ENCODE results near the gene ATP8B3. TPM values are rescaled to one million over a fixed set of nuclear protein-coding genes. Genes with fewer than 3 reads are reported as not detected.

Gene ATP8B3
- total RNA-seq, 2 experiments from 2014 or later, result 7.9 to 8.4 TPM

GRCh38 chr19:1823539-1824251, 11.6 kb upstream of the ATP8B3 start:
- Mint-ChIP-seq H3K4me3 (no peak overlapping the region), H3K27ac (no peak overlapping the region), H3K27me3 (no peaks in the 10 kb centered on the region), H3K36me3 (ENCODE audit: low read depth) (peaks cover 21% of the 10 kb centered on the region), H3K9me3 (ENCODE audit: low read depth) (no peaks in the 10 kb centered on the region), H3K4me1 (no peaks in the 10 kb centered on the region)
- POLR2A ChIA-PET, result no interaction called here
- CTCF ChIA-PET, result interaction anchor here (0.6 to 1.0 kb wide), 3 partner anchors 29 to 60 kb away, joined by 3 to 4 read pairs (median 3); no protein-coding TSS in a partner anchor
- ATAC-seq (no peak), DNase-seq (no peak)
- intact Hi-C loops (cut with DNase I, micrococcal nuclease), result no loop called here

- DNase-seq (no peak), ATAC-seq (no peak)
- no peaks in the 10 kb centered on the region for H3K4me1 Mint-ChIP-seq
- peaks cover 21% of the 10 kb centered on the region for H3K36me3 Mint-ChIP-seq (ENCODE audit: low read depth)
- no peaks in the 10 kb centered on the region for H3K27me3 Mint-ChIP-seq
- no peaks in the 10 kb centered on the region for H3K9me3 Mint-ChIP-seq (ENCODE audit: low read depth)
- CTCF ChIA-PET, result no interaction called here
- no peak overlapping the region for H3K27ac Mint-ChIP-seq
- intact Hi-C loops (cut with DNase I, micrococcal nuclease), result no loop called here
- POLR2A ChIA-PET, result no interaction called here
- H3K4me3 Mint-ChIP-seq, result no peak overlapping the region
Observed at GRCh38 chr19:1823020-1823419, 10.9 kb upstream of the ATP8B3 start.

- no peaks in the 10 kb centered on the region for H3K9me3 Mint-ChIP-seq (ENCODE audit: low read depth)
- no peak overlapping the region for H3K27ac Mint-ChIP-seq
- no peaks in the 10 kb centered on the region for H3K27me3 Mint-ChIP-seq
- DNase-seq (no peak), ATAC-seq (no peak)
- ChIA-PET CTCF (interaction anchor here (0.5 kb wide), 1 partner anchor 136 kb away, joined by 4 read pairs; no protein-coding TSS in a partner anchor), POLR2A (no interaction called here)
- no peaks in the 10 kb centered on the region for H3K4me1 Mint-ChIP-seq
- intact Hi-C loops (cut with DNase I, micrococcal nuclease), result no loop called here
- H3K36me3 Mint-ChIP-seq (ENCODE audit: low read depth), result peaks cover 23% of the 10 kb centered on the region
- H3K4me3 Mint-ChIP-seq, result no peak overlapping the region
Observed at GRCh38 chr19:1822210-1822609, 10.1 kb upstream of the ATP8B3 start.

GRCh38 chr19:1819341-1820255, 7.5 kb upstream of the ATP8B3 start:
- no peaks in the 10 kb centered on the region for H3K27me3 Mint-ChIP-seq
- peaks cover 25% of the 10 kb centered on the region for H3K36me3 Mint-ChIP-seq (ENCODE audit: low read depth)
- ATAC-seq (no peak), DNase-seq (no peak)
- H3K9me3 Mint-ChIP-seq (ENCODE audit: low read depth), result no peaks in the 10 kb centered on the region
- CTCF ChIA-PET, result no interaction called here
- no peak overlapping the region for H3K27ac Mint-ChIP-seq
- no peaks in the 10 kb centered on the region for H3K4me1 Mint-ChIP-seq
- H3K4me3 Mint-ChIP-seq, result no peak overlapping the region
- intact Hi-C loops (cut with DNase I, micrococcal nuclease), result no loop called here
- POLR2A ChIA-PET, result no interaction called here

GRCh38 chr19:1818549-1819195, 6.6 kb upstream of the ATP8B3 start:
- CTCF ChIA-PET, result no interaction called here
- Mint-ChIP-seq H3K4me3 (no peak overlapping the region), H3K4me1 (no peaks in the 10 kb centered on the region), H3K27me3 (no peaks in the 10 kb centered on the region), H3K36me3 (ENCODE audit: low read depth) (peaks cover 22% of the 10 kb centered on the region), H3K27ac (no peak overlapping the region), H3K9me3 (ENCODE audit: low read depth) (no peaks in the 10 kb centered on the region)
- POLR2A ChIA-PET, result no interaction called here
- no peak for DNase-seq
- intact Hi-C loops (cut with DNase I, micrococcal nuclease), result no loop called here
- no peak for ATAC-seq

- intact Hi-C loops (cut with DNase I, micrococcal nuclease), result no loop called here
- ChIA-PET CTCF (interaction anchor here (0.6 kb wide), 1 partner anchor 21 kb away, joined by 3 read pairs; no protein-coding TSS in a partner anchor), POLR2A (no interaction called here)
- DNase-seq, result no peak
- no peak for ATAC-seq
- Mint-ChIP-seq H3K36me3 (ENCODE audit: low read depth) (peaks cover 18% of the 10 kb centered on the region), H3K27me3 (no peaks in the 10 kb centered on the region), H3K9me3 (ENCODE audit: low read depth) (no peaks in the 10 kb centered on the region), H3K4me1 (peaks cover 5% of the 10 kb centered on the region), H3K27ac (no peak overlapping the region), H3K4me3 (no peak overlapping the region)
Observed at GRCh38 chr19:1817553-1818179, 5.6 kb upstream of the ATP8B3 start.

GRCh38 chr19:1816530-1817298, 4.6 kb upstream of the ATP8B3 start:
- ATAC-seq (no peak), DNase-seq (no peak)
- peaks cover 16% of the 10 kb centered on the region for H3K36me3 Mint-ChIP-seq (ENCODE audit: low read depth)
- ChIA-PET POLR2A (no interaction called here), CTCF (interaction anchor here (0.8 kb wide), 1 partner anchor 10 kb away, joined by 3 read pairs; no protein-coding TSS in a partner anchor)
- intact Hi-C loops (cut with DNase I, micrococcal nuclease), result no loop called here
- H3K27ac Mint-ChIP-seq, result no peak overlapping the region
- no peak overlapping the region for H3K4me3 Mint-ChIP-seq
- no peaks in the 10 kb centered on the region for H3K27me3 Mint-ChIP-seq
- peaks cover 9% of the 10 kb centered on the region for H3K4me1 Mint-ChIP-seq
- H3K9me3 Mint-ChIP-seq (ENCODE audit: low read depth), result no peaks in the 10 kb centered on the region

- no peak overlapping the region for H3K4me3 Mint-ChIP-seq
- peaks cover 15% of the 10 kb centered on the region for H3K36me3 Mint-ChIP-seq (ENCODE audit: low read depth)
- H3K27me3 Mint-ChIP-seq, result no peaks in the 10 kb centered on the region
- H3K27ac Mint-ChIP-seq, result no peak overlapping the region
- no peaks in the 10 kb centered on the region for H3K9me3 Mint-ChIP-seq (ENCODE audit: low read depth)
- POLR2A ChIA-PET, result no interaction called here
- H3K4me1 Mint-ChIP-seq, result peaks cover 14% of the 10 kb centered on the region
- no peak for DNase-seq
- intact Hi-C loops (cut with DNase I, micrococcal nuclease), result no loop called here
- CTCF ChIA-PET, result interaction anchor here (0.8 kb wide), 1 partner anchor 10 kb away, joined by 3 read pairs; no protein-coding TSS in a partner anchor
- ATAC-seq, result no peak
Observed at GRCh38 chr19:1815605-1816529, 3.8 kb upstream of the ATP8B3 start.

- Mint-ChIP-seq H3K4me3 (no peak overlapping the region), H3K9me3 (ENCODE audit: low read depth) (no peaks in the 10 kb centered on the region)
- POLR2A ChIA-PET, result no interaction called here
Observed at GRCh38 chr19:1814833-1815604, 2.9 kb upstream of the ATP8B3 start.

More at GRCh38 chr19:1814833-1815604, 2.9 kb upstream of the ATP8B3 start:
- H3K27me3 Mint-ChIP-seq, result no peaks in the 10 kb centered on the region
- CTCF ChIA-PET, result interaction anchor here (0.7 to 2.1 kb wide), 4 partner anchors 10 to 702 kb away, joined by 3 to 8 read pairs (median 4); no protein-coding TSS in a partner anchor
- ATAC-seq, result no peak
- intact Hi-C loops (cut with DNase I, micrococcal nuclease), result loop anchor here in 1 of 2 experiments (5.0 kb wide), 1 partner anchor 1462 kb away; no protein-coding TSS in a partner anchor
- H3K4me1 Mint-ChIP-seq, result peaks cover 14% of the 10 kb centered on the region
- no peak for DNase-seq
- no peak overlapping the region for H3K27ac Mint-ChIP-seq
- H3K36me3 Mint-ChIP-seq (ENCODE audit: low read depth), result peaks cover 10% of the 10 kb centered on the region
